ENCODE data around the gene AKAP1.

DNA sequence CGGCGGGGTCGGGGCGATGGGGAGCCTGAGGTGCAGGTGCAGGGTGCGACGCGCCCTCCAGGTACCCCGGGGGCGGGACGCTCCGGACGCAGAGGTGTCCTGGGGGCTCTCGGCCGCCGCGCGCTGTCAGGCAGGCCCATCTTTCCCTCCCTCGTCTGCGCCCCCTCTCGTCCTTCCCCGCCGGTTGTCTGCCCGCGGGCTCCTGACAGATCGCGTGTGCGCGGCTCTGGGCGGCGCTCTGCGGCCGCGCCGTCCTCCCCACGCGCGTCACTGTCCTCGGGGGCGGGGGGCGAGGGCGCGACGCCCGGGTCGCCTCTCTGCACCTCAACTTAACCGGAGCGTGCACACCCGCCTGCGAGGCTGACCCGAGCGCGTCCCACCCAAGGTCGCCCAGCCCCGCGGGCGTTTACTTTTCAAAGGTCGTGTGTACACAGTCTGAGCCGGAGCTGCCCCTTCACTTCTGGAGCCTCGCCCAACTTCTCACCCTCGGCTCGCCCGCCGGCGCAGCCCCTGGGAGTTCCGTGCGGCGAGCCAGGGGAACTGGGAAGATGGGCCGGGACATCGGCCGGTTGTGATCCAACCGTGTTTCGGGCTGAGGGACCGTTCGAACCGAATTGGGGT lies 512 bp downstream of the AKAP1 start:
- TF ChIP-seq ZFX (IDR thresholded peaks at IDR 0.05), result peak; percentile 55
- TF ChIP-seq, protein P1, sequence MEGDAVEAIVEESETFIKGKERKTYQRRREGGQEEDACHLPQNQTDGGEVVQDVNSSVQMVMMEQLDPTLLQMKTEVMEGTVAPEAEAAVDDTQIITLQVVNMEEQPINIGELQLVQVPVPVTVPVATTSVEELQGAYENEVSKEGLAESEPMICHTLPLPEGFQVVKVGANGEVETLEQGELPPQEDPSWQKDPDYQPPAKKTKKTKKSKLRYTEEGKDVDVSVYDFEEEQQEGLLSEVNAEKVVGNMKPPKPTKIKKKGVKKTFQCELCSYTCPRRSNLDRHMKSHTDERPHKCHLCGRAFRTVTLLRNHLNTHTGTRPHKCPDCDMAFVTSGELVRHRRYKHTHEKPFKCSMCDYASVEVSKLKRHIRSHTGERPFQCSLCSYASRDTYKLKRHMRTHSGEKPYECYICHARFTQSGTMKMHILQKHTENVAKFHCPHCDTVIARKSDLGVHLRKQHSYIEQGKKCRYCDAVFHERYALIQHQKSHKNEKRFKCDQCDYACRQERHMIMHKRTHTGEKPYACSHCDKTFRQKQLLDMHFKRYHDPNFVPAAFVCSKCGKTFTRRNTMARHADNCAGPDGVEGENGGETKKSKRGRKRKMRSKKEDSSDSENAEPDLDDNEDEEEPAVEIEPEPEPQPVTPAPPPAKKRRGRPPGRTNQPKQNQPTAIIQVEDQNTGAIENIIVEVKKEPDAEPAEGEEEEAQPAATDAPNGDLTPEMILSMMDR (conservative IDR thresholded peaks at IDR 0.05), result peak; percentile 49
